Prostate gland (tissue), 2 donors: ENCODE measurements around the gene TAF11L11. TPM values are rescaled to one million over a fixed set of nuclear protein-coding genes. Genes with fewer than 3 reads are reported as not detected.
"Not testable (repeated sequence)": the region's sequence is repeated elsewhere in the genome, so short reads cannot be mapped to it uniquely, and the experiment has no call there.

Experiments used
- DNase-seq: peaks from one replicate; pipeline ENCODE4 v3.0.0-alpha.2; 2019; ENCODE audit warnings: low spot score
- H3K27ac ChIP-seq, 2 donors: fragments of 200-600 bp; sonication (generic); 2 replicates each; pipeline ENCODE4 v1.5.1; 2017 to 2019
- H3K27me3 ChIP-seq: fragments of 200-600 bp; sonication (generic); replicated peaks from 2 replicates; pipeline ENCODE4 v1.5.1; 2019; ENCODE audit not compliant: insufficient read depth
- H3K36me3 ChIP-seq, 2 donors: fragments of 200-600 bp; sonication (generic); 1 replicate in 1 of 2; 2 replicates in 1 of 2; pipeline versions ENCODE4 v1.5.1 to v1.8.1; 2017 to 2019
- H3K4me1 ChIP-seq: fragments of 200-600 bp; sonication (generic); replicated peaks from 2 replicates; pipeline ENCODE4 v1.5.1; 2019
- H3K4me3 ChIP-seq, 2 donors: fragments of 200-600 bp; sonication (generic); 2 replicates each; pipeline ENCODE4 v1.5.1; 2017 to 2019
- H3K9me3 ChIP-seq: fragments of 200-600 bp; sonication (generic); 2 replicates; pipeline ENCODE4 v1.5.1; 2017
- POLR2AphosphoS5 ChIP-seq: sonication (generic); formaldehyde crosslinking; IDR thresholded peaks from one replicate; pipeline ENCODE4 v1.6.1; 2017; ENCODE audit warnings: antibody characterized with exemption
- WGBS: methylation state at CpG from one replicate; pipeline ENCODE4 v1.1.5; 2018; 5-methylcytosine and 5-hydroxymethylcytosine counted together
- intact Hi-C: fragments of 100-400 bp; cut with DNase I; formaldehyde crosslinking; loops from one replicate; pipeline ENCODE4 v1.14.2; 2022
- small RNA-seq, 2 donors: library from RNA; depleted of rRNA; stranded (forward); fragments of <200 nt; gene quantifications; one replicate each; pipeline ENCODE3, GENCODE V24; 2016
- total RNA-seq, 2 donors: library from RNA; depleted of rRNA; stranded (reverse); fragments of >200 nt; gene quantifications; one replicate each; pipeline ENCODE4 v1.1.0, GENCODE V29; 2016

The TAF11L11 gene
- total RNA-seq, 2 donors from 2014 or later = not detected

GRCh38 chr5:17634160-17634559 is 30.2 kb downstream of the TAF11L11 start, which contains the start of gene TAF11L14:
Gene TAF11L14, plus strand, starts transcription at chr5:17634460.
- no peaks in the 10 kb centered on the region for H3K27me3 ChIP-seq
- intact Hi-C loops = no loop called here
- no peak for DNase-seq
- H3K4me1 ChIP-seq = no peaks in the 10 kb centered on the region
- H3K36me3 ChIP-seq = no peaks in the 10 kb centered on the region
- no peak within 1 kb of the TSS for H3K4me3 ChIP-seq
- H3K9me3 ChIP-seq = no peaks in the 10 kb centered on the region
- H3K27ac ChIP-seq = no peak within 1 kb of the TSS
- WGBS = 88% methylated on average over 5 of the region's 5 CpGs
- no peak for TF ChIP-seq POLR2AphosphoS5

GRCh38 chr5:17649232-17649631 is 45.2 kb downstream of the TAF11L11 start:
- not testable (repeated sequence) for DNase-seq

GRCh38 chr5:17655201-17655759 is 51.3 kb downstream of the TAF11L11 start:
- H3K36me3 ChIP-seq, H3K4me1 ChIP-seq, DNase-seq, H3K4me3 ChIP-seq, H3K27ac ChIP-seq, H3K9me3 ChIP-seq, H3K27me3 ChIP-seq, intact Hi-C loops: not testable (repeated sequence)
- 98% methylated on average over 27 of the region's 32 CpGs for WGBS

More at GRCh38 chr5:17649232-17649631, 45.2 kb downstream of the TAF11L11 start:
- H3K36me3 ChIP-seq, intact Hi-C loops, H3K27me3 ChIP-seq, H3K4me3 ChIP-seq, H3K9me3 ChIP-seq, H3K27ac ChIP-seq, H3K4me1 ChIP-seq: not testable (repeated sequence)
- WGBS = 96% methylated on average over 10 of the region's 10 CpGs

Small RNA genes within 50 kb of the gene (small RNA-seq; reads per million reads assigned to genes)
- gene AC233724.1 (0 reads per million in 2 donors), gene AC233724.2 (0 reads per million in 2 donors), gene AC233724.3 (0 reads per million in 2 donors), gene AC233724.4 (0 reads per million in 2 donors), gene AC233724.6 (0 reads per million in 2 donors), gene AC233724.7 (0 reads per million in 2 donors)

Other genes with a start within 250 kb of the TAF11L11 start
- not detected for gene TAF11L2, start 106.0 kb upstream of the TAF11L11 start, total RNA-seq
- not detected for gene TAF11L3, start 85.8 kb upstream of the TAF11L11 start, total RNA-seq
- gene TAF11L4, start 82.4 kb upstream of the TAF11L11 start, total RNA-seq = not detected
- gene TAF11L5, start 78.9 kb upstream of the TAF11L11 start, total RNA-seq = not detected
- gene TAF11L6, start 75.5 kb upstream of the TAF11L11 start, total RNA-seq = not detected
- not detected for gene TAF11L7, start 18.4 kb upstream of the TAF11L11 start, total RNA-seq
- not detected for gene TAF11L8, start 13.2 kb upstream of the TAF11L11 start, total RNA-seq
- not detected for gene TAF11L9, start 9.8 kb upstream of the TAF11L11 start, total RNA-seq
- gene TAF11L10, start 6.4 kb upstream of the TAF11L11 start, total RNA-seq = not detected
- gene TAF11L12, start 6.2 kb downstream of the TAF11L11 start, total RNA-seq = not detected
- gene TAF11L13, start 27.9 kb downstream of the TAF11L11 start, total RNA-seq = not detected
- not detected for gene TAF11L14, start 30.3 kb downstream of the TAF11L11 start, total RNA-seq